Activated T-cell treated with anti-CD3 and anti-CD28 coated beads, Interleukin-2, amount 50 U/mL, for 4 hours (primary cell): ENCODE data around the gene ATP11A. TPM values are rescaled to one million over a fixed set of nuclear protein-coding genes. Genes with fewer than 3 reads are reported as not detected.

Experiments used
- ATAC-seq, 2 donors: fragments of 200-7000 bp; cut with Tn5 transposase; one replicate each; pipeline ENCODE4 v1.10.0; 2021
- DNase-seq: peaks from one replicate; pipeline ENCODE4 v3.0.0-alpha.2; 2020
- H3K27me3 Mint-ChIP-seq: one replicate; pipeline ENCODE4 v1.8.0; 2021; ENCODE audit warnings: low read depth, mixed read lengths
- H3K36me3 Mint-ChIP-seq: one replicate; pipeline ENCODE4 v1.8.0; 2022; ENCODE audit warnings: mixed read lengths; ENCODE audit not compliant: insufficient read depth
- H3K4me1 Mint-ChIP-seq: one replicate; pipeline ENCODE4 v1.8.0; 2021; ENCODE audit warnings: low read depth, mixed read lengths
- H3K4me3 Mint-ChIP-seq: one replicate; pipeline ENCODE4 v1.8.0; 2021; ENCODE audit warnings: mild to moderate bottlenecking, moderate library complexity, mixed read lengths
- H3K9me3 Mint-ChIP-seq: one replicate; pipeline ENCODE4 v1.8.0; 2021; ENCODE audit warnings: mixed read lengths
- total RNA-seq, 3 donors: library from RNA; stranded (reverse); gene quantifications; one replicate each; pipeline ENCODE4 v1.2.1, GENCODE V29; 2021

Gene ATP11A
- total RNA-seq, 3 donors from 2014 or later = 34.7 to 40.8 (median 35.6) TPM

DNA sequence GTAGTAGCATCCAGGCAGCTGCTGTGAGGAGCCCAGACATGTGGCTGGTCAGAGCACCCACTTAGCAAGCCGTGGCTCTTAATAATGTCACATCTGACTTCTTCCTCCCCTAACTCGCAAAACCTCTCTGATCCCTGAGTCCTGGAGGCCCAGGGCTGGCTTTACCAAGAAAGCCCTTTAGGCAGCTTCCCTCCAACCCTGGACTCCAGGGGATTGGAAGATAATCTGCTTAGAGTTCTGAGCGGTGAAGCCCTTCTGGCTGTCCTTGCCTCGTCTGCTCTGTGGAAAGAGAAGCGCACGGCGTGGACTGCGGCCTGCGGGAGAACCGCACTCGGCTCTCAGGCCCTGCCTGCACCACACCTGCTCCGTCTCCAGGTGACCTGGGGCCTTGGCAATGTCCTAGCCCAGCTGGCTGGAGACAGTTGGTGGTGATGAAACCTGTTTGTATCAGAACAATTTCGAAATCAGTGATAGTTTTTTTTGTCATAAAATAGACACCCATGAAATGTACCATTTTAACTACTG, 214.7 kb downstream of the ATP11A start:
- DNase-seq (no peak), ATAC-seq (no peak)
- peaks cover 7% of the 10 kb centered on the region for H3K9me3 Mint-ChIP-seq
- no peak overlapping the region for H3K4me3 Mint-ChIP-seq
- no peaks in the 10 kb centered on the region for H3K4me1 Mint-ChIP-seq
- peaks cover 3% of the 10 kb centered on the region for H3K27me3 Mint-ChIP-seq
- H3K36me3 Mint-ChIP-seq = no peaks in the 10 kb centered on the region

- Mint-ChIP-seq H3K4me3 (no peak overlapping the region), H3K4me1 (no peaks in the 10 kb centered on the region), H3K36me3 (no peaks in the 10 kb centered on the region), H3K9me3 (peaks cover 7% of the 10 kb centered on the region), H3K27me3 (peaks cover 3% of the 10 kb centered on the region)
- ATAC-seq (no peak), DNase-seq (no peak)
These were observed 215.2 kb downstream of the ATP11A start for GRCh38 chr13:112905086-112905485.

- H3K9me3 Mint-ChIP-seq = peaks cover 7% of the 10 kb centered on the region
- no peaks in the 10 kb centered on the region for H3K4me1 Mint-ChIP-seq
- ATAC-seq (no peak), DNase-seq (no peak)
- H3K4me3 Mint-ChIP-seq = no peak overlapping the region
- no peaks in the 10 kb centered on the region for H3K36me3 Mint-ChIP-seq
- H3K27me3 Mint-ChIP-seq = peaks cover 1% of the 10 kb centered on the region
These were observed 215.8 kb downstream of the ATP11A start for GRCh38 chr13:112905619-112905989.

DNA sequence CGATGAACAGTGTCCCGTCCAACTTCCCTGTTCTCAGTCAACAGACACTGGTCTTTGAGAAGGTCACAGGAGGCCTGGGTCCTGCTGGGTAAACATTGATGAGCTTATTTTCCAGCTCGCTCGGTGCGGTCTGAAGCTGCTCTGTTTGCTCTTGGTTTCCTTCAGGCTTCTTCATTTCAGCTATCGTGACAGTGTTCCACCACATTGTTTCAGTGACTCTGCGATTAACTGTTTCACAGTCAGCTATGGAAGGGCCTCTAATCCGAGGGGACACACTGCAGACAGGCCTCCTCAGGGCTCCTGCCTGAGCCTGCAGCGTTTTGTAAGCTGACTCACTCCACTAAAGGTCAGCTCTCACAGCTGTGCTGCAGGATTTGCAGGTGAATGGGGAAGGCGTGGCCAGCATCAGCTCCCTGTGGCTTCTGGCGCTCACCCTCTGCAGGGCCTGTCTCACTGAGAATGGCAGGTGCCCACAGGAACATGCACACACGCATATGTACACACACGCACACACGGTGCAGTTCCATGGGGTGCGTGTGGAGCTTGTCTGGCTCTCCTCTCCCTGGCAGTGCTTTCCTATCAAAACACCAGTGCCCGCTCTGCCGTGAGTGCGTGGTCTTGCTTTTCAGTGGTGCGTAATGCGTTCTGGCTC, 216.3 kb downstream of the ATP11A start:
- DNase-seq = no peak
- no peak for ATAC-seq
- Mint-ChIP-seq H3K4me3 (no peak overlapping the region), H3K9me3 (peaks cover 7% of the 10 kb centered on the region), H3K36me3 (no peaks in the 10 kb centered on the region), H3K27me3 (peaks cover 3% of the 10 kb centered on the region), H3K4me1 (no peaks in the 10 kb centered on the region)

- H3K4me3 Mint-ChIP-seq = no peak overlapping the region
- ATAC-seq = no peak
- H3K27me3 Mint-ChIP-seq = peaks cover 5% of the 10 kb centered on the region
- H3K36me3 Mint-ChIP-seq = no peaks in the 10 kb centered on the region
- H3K9me3 Mint-ChIP-seq = peaks cover 7% of the 10 kb centered on the region
- H3K4me1 Mint-ChIP-seq = no peaks in the 10 kb centered on the region
- no peak for DNase-seq
These were observed 217.4 kb downstream of the ATP11A start for GRCh38 chr13:112907286-112907685.

GRCh38 chr13:112907871-112908331, 218.1 kb downstream of the ATP11A start:
- Mint-ChIP-seq H3K4me3 (no peak overlapping the region), H3K36me3 (no peaks in the 10 kb centered on the region), H3K9me3 (peaks cover 7% of the 10 kb centered on the region), H3K4me1 (no peaks in the 10 kb centered on the region), H3K27me3 (peaks cover 5% of the 10 kb centered on the region)
- ATAC-seq (no peak), DNase-seq (no peak)

DNA sequence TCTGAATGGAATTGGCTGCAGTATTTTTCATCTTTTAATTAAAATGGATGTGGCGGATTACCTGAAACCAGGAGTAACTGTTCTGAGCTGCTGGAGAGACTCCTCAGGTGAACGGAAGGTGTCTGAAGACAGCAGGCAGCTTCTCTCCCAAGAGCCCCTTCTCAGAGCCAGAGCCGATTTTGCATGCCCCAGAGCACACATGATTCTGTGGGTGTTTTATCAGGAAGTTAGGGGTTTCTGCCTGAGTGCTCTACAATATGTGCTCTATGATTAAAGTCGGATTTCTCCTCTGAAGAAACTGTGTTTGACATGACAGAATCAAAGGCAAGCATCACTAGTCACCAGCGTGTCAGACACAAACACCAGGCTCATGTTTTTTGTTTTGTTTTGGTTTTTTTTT, 218.5 kb downstream of the ATP11A start:
- no peaks in the 10 kb centered on the region for H3K36me3 Mint-ChIP-seq
- no peaks in the 10 kb centered on the region for H3K4me1 Mint-ChIP-seq
- H3K9me3 Mint-ChIP-seq = peaks cover 7% of the 10 kb centered on the region
- H3K27me3 Mint-ChIP-seq = peaks cover 5% of the 10 kb centered on the region
- no peak overlapping the region for H3K4me3 Mint-ChIP-seq
- DNase-seq = no peak
- ATAC-seq = no peak

GRCh38 chr13:112910016-112910415, 220.2 kb downstream of the ATP11A start:
- H3K4me1 Mint-ChIP-seq = no peaks in the 10 kb centered on the region
- DNase-seq (no peak), ATAC-seq (no peak)
- peaks cover 15% of the 10 kb centered on the region for H3K27me3 Mint-ChIP-seq
- peaks cover 3% of the 10 kb centered on the region for H3K9me3 Mint-ChIP-seq
- H3K36me3 Mint-ChIP-seq = no peaks in the 10 kb centered on the region
- H3K4me3 Mint-ChIP-seq = no peak overlapping the region

DNA sequence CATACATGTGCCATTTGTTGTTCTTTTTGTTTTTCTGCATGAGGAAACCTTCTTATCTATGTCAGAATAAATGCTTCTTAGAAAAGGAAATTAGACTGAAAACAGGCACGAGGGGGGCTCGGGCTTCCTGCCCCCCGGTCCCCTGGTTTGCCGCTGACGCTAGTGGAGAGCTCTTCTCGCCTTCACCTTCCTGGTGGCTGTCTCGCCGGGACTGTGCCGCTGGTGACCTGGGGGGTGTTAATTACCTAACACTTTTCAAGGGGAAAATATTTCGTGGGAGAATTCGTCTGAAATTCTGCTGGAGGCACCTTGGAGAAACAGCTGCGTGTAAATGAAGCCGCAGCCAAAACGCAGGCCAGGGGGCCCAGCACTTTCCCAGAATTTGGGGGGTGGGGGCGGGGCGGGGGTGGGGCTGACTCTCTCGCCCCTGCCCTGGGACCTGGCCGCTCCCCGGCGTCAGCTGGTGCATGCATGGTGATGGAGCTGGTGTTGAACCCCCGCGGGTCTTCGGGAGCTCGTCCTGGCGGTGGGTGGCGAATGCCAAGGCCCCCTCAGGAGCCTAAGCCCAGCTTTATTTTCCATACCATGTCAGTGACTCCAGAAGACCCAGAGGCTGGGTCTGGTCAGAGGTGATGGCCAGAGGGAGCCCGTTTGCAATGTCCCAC, 220.9 kb downstream of the ATP11A start:
- Mint-ChIP-seq H3K9me3 (no peaks in the 10 kb centered on the region), H3K36me3 (no peaks in the 10 kb centered on the region), H3K4me1 (no peaks in the 10 kb centered on the region), H3K27me3 (peaks cover 18% of the 10 kb centered on the region), H3K4me3 (no peak overlapping the region)
- ATAC-seq = no peak
- no peak for DNase-seq

GRCh38 chr13:112911285-112911701, 221.5 kb downstream of the ATP11A start:
- H3K4me1 Mint-ChIP-seq = no peaks in the 10 kb centered on the region
- DNase-seq (no peak), ATAC-seq (no peak)
- H3K27me3 Mint-ChIP-seq = peaks cover 21% of the 10 kb centered on the region
- H3K4me3 Mint-ChIP-seq = no peak overlapping the region
- no peaks in the 10 kb centered on the region for H3K9me3 Mint-ChIP-seq
- H3K36me3 Mint-ChIP-seq = no peaks in the 10 kb centered on the region

DNA sequence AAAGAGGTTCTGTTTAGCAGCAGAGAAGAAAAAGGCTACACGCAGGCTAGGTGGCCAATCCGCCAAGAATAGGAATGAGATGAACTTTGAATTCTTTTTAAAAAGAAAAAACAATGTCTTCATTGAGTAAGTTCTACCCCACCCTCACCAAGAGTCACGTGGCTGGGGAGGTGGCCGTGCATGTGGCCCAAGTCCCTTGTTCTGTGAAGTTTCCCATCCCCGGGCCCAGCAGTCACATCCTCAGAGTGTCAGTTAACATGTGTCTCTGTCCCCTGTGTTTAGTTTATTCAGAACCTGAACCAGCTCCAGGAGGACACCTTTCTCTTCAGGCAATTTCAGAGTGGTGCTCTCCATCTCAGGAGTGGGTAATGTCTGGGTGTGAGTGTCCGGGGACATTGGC, 222.0 kb downstream of the ATP11A start:
- H3K4me1 Mint-ChIP-seq = no peaks in the 10 kb centered on the region
- H3K27me3 Mint-ChIP-seq = peaks cover 25% of the 10 kb centered on the region
- no peak overlapping the region for H3K4me3 Mint-ChIP-seq
- no peaks in the 10 kb centered on the region for H3K36me3 Mint-ChIP-seq
- ATAC-seq (no peak), DNase-seq (no peak)
- H3K9me3 Mint-ChIP-seq = no peaks in the 10 kb centered on the region

DNA sequence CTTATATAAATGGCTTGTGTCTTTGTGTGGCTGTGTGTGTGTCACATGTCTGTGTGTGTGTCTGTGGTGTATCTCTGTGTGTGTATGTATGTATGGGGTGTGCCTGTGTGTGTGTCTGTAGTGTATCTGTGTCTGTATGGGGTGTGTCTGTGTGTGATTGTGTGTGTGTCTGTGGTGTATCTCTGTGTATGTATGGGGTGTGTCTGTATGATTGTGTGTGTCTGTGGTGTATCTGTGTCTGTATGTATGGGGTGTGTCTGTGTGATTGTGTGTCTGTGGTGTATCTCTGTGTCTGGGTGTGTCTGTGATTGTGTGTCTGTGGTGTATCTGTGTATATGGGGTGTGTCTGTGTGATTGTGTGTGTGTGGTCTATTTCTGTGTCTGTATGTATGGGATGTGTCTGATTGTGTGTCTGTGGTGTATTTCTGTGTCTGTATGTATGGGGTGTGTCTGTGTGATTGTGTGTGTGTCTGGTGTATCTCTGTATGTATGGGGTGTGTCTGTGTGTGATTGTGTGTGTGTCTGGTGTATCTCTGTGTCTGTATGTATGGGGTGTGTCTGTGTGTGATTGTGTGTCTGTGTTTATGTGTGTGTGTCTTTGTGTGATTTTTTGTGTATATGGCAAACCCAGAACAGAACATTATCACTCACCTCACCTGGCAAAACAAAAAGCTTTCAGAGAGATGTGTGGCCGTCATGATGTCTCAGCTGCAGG, 223.0 kb downstream of the ATP11A start:
- DNase-seq (no peak), ATAC-seq (no peak)
- peaks cover 33% of the 10 kb centered on the region for H3K27me3 Mint-ChIP-seq
- no peaks in the 10 kb centered on the region for H3K4me1 Mint-ChIP-seq
- no peak overlapping the region for H3K4me3 Mint-ChIP-seq
- H3K9me3 Mint-ChIP-seq = no peaks in the 10 kb centered on the region
- no peaks in the 10 kb centered on the region for H3K36me3 Mint-ChIP-seq

DNA sequence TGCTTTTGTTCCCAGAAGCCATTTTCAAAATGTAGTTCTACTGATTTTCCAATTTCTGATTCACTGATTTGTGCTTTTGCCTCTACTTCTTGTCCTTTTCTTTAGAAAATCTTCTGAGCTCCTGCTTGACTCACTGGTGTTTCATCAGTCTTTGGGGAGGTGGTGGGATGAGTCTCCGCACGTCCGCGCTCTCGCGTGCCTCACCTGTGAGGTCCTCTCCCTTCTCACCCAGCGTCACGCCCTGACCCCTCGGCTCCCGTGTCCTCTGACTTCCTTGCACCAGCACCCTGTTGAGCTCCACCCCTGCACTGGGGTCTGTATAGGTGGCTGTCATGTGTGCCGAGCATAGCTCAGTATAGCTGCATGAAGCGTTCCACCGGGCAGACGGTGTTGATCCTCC, 226.5 kb downstream of the ATP11A start:
- DNase-seq (no peak), ATAC-seq (no peak)
- H3K36me3 Mint-ChIP-seq = no peaks in the 10 kb centered on the region
- peaks cover 39% of the 10 kb centered on the region for H3K27me3 Mint-ChIP-seq
- no peaks in the 10 kb centered on the region for H3K4me1 Mint-ChIP-seq
- H3K9me3 Mint-ChIP-seq = no peaks in the 10 kb centered on the region
- H3K4me3 Mint-ChIP-seq = no peak overlapping the region

DNA sequence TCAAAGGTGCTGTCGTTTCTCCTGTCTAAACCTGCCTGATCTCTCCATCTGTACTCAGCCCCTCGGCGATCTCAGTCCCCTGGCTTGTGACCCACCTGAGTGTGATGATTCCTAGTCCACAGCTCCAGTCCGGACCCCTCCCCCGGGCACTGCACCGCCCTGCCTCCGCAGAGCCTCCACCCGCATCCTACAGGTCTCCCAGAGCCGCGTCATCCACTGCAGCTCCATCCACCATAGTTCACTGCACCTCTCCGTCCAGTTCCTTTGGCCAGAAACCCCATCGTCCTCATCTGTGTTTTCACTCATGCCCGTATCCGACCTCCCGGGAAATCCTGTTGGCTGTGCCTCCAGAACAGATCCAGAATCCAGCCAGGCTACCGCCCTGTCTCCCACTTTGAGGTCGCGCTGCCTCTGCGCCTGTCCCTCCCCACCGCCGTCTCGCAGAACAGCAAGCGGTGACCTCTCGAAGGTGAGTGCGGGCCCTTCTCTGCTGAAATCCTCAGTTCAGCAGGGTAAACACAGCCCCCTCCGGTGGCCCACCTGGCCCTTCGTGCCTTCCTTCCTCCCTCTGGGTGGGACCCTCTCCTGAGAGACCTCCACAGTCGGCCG, 227.3 kb downstream of the ATP11A start:
- no peaks in the 10 kb centered on the region for H3K36me3 Mint-ChIP-seq
- ATAC-seq = no peak
- DNase-seq = no peak
- no peak overlapping the region for H3K4me3 Mint-ChIP-seq
- peaks cover 39% of the 10 kb centered on the region for H3K27me3 Mint-ChIP-seq
- no peaks in the 10 kb centered on the region for H3K4me1 Mint-ChIP-seq
- H3K9me3 Mint-ChIP-seq = no peaks in the 10 kb centered on the region
